ENCODE results near the gene PPP1R1C. TPM values are rescaled to one million over a fixed set of nuclear protein-coding genes. Genes with fewer than 3 reads are reported as not detected.

Gene PPP1R1C
- total RNA-seq, 4 donors from 2014 or later: 0.87 to 8.8 (median 4.1) TPM

- Histone ChIP-seq H3K4me1 (peaks cover 0 to 5% (median 0%) of the 10 kb centered on the region in 4 donors), H3K4me3 (no peak overlapping the region), H3K27me3 (no peaks in the 10 kb centered on the region), H3K9me3 (no peaks in the 10 kb centered on the region), H3K36me3 (no peaks in the 10 kb centered on the region), H3K27ac (no peak overlapping the region)
- TF ChIP-seq EP300 (IDR thresholded peaks at IDR 0.05) (no peak), POLR2A (IDR thresholded peaks at IDR 0.05) (no peak), CTCF (IDR thresholded peaks at IDR 0.05) (no peak)
- WGBS, 2 donors: 75% methylated on average over 3 of the region's 3 CpGs
- DNase-seq (ENCODE audit: low spot score in 2 of 2): no peak
These were observed 178.2 kb downstream of the PPP1R1C start for GRCh38 chr2:182163878-182164277.

- H3K36me3 ChIP-seq: no peaks in the 10 kb centered on the region
- peaks cover 0 to 5% (median 0%) of the 10 kb centered on the region in 4 donors for H3K4me1 ChIP-seq
- TF ChIP-seq POLR2A (IDR thresholded peaks at IDR 0.05) (no peak), CTCF (IDR thresholded peaks at IDR 0.05) (no peak), EP300 (IDR thresholded peaks at IDR 0.05) (no peak)
- DNase-seq (ENCODE audit: low spot score in 2 of 2): no peak
- H3K9me3 ChIP-seq: no peaks in the 10 kb centered on the region
- no peak overlapping the region for H3K4me3 ChIP-seq
- WGBS, 2 donors: 80 to 91% methylated on average over 1 of the region's 1 CpG
- H3K27me3 ChIP-seq: no peaks in the 10 kb centered on the region
- H3K27ac ChIP-seq: no peak overlapping the region
These were observed 179.0 kb downstream of the PPP1R1C start for GRCh38 chr2:182164686-182165085.

GRCh38 chr2:182165202-182165601 lies 179.5 kb downstream of the PPP1R1C start:
- H3K36me3 ChIP-seq: no peaks in the 10 kb centered on the region
- H3K9me3 ChIP-seq: no peaks in the 10 kb centered on the region
- 77 to 78% methylated on average over 2 of the region's 2 CpGs for WGBS, 2 donors
- no peak overlapping the region for H3K27ac ChIP-seq
- TF ChIP-seq CTCF (IDR thresholded peaks at IDR 0.05): no peak
- TF ChIP-seq POLR2A (IDR thresholded peaks at IDR 0.05): no peak
- TF ChIP-seq EP300 (IDR thresholded peaks at IDR 0.05): no peak
- peaks cover 0 to 5% (median 0%) of the 10 kb centered on the region in 4 donors for H3K4me1 ChIP-seq
- no peak overlapping the region for H3K4me3 ChIP-seq
- no peaks in the 10 kb centered on the region for H3K27me3 ChIP-seq
- DNase-seq (ENCODE audit: low spot score in 2 of 2): no peak

- H3K36me3 ChIP-seq: no peaks in the 10 kb centered on the region
- peaks cover 0 to 5% (median 0%) of the 10 kb centered on the region in 4 donors for H3K4me1 ChIP-seq
- no peak for TF ChIP-seq CTCF (IDR thresholded peaks at IDR 0.05)
- TF ChIP-seq POLR2A (IDR thresholded peaks at IDR 0.05): no peak
- no peak for TF ChIP-seq EP300 (IDR thresholded peaks at IDR 0.05)
- H3K4me3 ChIP-seq: no peak overlapping the region
- H3K9me3 ChIP-seq: no peaks in the 10 kb centered on the region
- peak overlapping the region in 1 of 4 donors; percentile 37 for H3K27ac ChIP-seq
- H3K27me3 ChIP-seq: no peaks in the 10 kb centered on the region
- no peak for DNase-seq (ENCODE audit: low spot score in 2 of 2)
- WGBS, 2 donors: 64 to 69% methylated on average over 2 of the region's 2 CpGs
These were observed 180.8 kb downstream of the PPP1R1C start for GRCh38 chr2:182166406-182166805.

- DNase-seq (ENCODE audit: low spot score in 2 of 2): no peak
- no peak for TF ChIP-seq EP300 (IDR thresholded peaks at IDR 0.05)
- TF ChIP-seq POLR2A (IDR thresholded peaks at IDR 0.05): no peak
- no peak for TF ChIP-seq CTCF (IDR thresholded peaks at IDR 0.05)
- WGBS, 2 donors: 39% methylated on average over 2 of the region's 2 CpGs
- Histone ChIP-seq H3K4me1 (peaks cover 0 to 5% (median 0%) of the 10 kb centered on the region in 4 donors), H3K27me3 (no peaks in the 10 kb centered on the region), H3K36me3 (no peaks in the 10 kb centered on the region), H3K27ac (peak overlapping the region in 1 of 4 donors; percentile 37), H3K9me3 (no peaks in the 10 kb centered on the region), H3K4me3 (no peak overlapping the region)
These were observed 181.2 kb downstream of the PPP1R1C start for GRCh38 chr2:182166841-182167240.

Small RNA genes within 50 kb of the gene (small RNA-seq; reads per million reads assigned to genes)
- not detected for gene RNA5SP113

Other genes with a start within 250 kb of the PPP1R1C start
- gene ITPRID2, start 94.1 kb upstream of the PPP1R1C start, total RNA-seq: 100 to 1,000 TPM; 203 to 300 (median 245) TPM